Nephron (organoid): ENCODE data around the gene WAPL.

Source experiments
- H3K27ac Mint-ChIP-seq, 3 experiments: 2 replicates each; pipeline ENCODE4 v1.8.0; 2020; ENCODE audit warnings: mixed read lengths in 3 of 3, mild to moderate bottlenecking in 2 of 3, moderate library complexity in 1 of 3
- H3K27me3 Mint-ChIP-seq: 2 replicates; pipeline ENCODE4 v1.8.0; 2021; ENCODE audit warnings: low read depth, mild to moderate bottlenecking, moderate library complexity, mixed read lengths
- H3K36me3 Mint-ChIP-seq: 2 replicates; pipeline ENCODE4 v1.8.0; 2020; ENCODE audit warnings: low read depth, mixed read lengths
- H3K4me1 Mint-ChIP-seq: 2 replicates; pipeline ENCODE4 v1.8.0; 2020; ENCODE audit warnings: mixed read lengths
- H3K4me3 Mint-ChIP-seq, 3 experiments: 2 replicates each; pipeline ENCODE4 v1.8.0; 2020; ENCODE audit warnings: mild to moderate bottlenecking in 3 of 3, mixed read lengths in 3 of 3, moderate library complexity in 2 of 3
- H3K9me3 Mint-ChIP-seq: 2 replicates; pipeline ENCODE4 v1.8.0; 2020; ENCODE audit warnings: mixed read lengths
- TF ChIP-seq, protein P1 (sequence below), 3 experiments: fragments of 200-600 bp; sonication (generic); IDR thresholded peaks; one replicate each; pipeline ENCODE4 v1.5.0; 2021; ENCODE audit warnings: antibody characterized with exemption in 3 of 3; ENCODE audit not compliant: unreplicated experiment in 3 of 3

Gene WAPL

DNA sequence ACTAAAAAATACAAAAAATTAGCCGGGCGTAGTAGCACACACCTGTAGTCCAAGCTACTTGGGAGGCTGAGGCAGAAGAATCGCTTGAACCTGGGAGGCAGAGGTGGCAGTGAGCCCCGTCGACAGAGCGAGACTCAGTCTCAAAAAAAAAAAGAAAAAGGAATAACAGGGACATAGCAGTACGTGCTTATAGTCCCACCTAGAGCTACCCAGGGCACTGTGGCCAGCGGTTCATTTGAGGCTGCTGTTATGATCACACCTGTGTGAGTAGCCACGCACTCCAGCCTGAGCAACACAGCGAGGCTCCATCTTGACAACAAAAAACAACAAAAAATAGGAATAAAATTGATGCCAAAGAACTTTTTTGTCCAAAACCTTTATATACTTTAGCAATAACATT, 17.1 kb downstream of the WAPL start:
- Mint-ChIP-seq H3K27me3 (no peaks in the 10 kb centered on the region), H3K36me3 (peaks cover 37% of the 10 kb centered on the region), H3K27ac (no peak overlapping the region), H3K4me1 (peaks cover 11% of the 10 kb centered on the region), H3K4me3 (no peak overlapping the region), H3K9me3 (no peaks in the 10 kb centered on the region)
- TF ChIP-seq, protein P1, sequence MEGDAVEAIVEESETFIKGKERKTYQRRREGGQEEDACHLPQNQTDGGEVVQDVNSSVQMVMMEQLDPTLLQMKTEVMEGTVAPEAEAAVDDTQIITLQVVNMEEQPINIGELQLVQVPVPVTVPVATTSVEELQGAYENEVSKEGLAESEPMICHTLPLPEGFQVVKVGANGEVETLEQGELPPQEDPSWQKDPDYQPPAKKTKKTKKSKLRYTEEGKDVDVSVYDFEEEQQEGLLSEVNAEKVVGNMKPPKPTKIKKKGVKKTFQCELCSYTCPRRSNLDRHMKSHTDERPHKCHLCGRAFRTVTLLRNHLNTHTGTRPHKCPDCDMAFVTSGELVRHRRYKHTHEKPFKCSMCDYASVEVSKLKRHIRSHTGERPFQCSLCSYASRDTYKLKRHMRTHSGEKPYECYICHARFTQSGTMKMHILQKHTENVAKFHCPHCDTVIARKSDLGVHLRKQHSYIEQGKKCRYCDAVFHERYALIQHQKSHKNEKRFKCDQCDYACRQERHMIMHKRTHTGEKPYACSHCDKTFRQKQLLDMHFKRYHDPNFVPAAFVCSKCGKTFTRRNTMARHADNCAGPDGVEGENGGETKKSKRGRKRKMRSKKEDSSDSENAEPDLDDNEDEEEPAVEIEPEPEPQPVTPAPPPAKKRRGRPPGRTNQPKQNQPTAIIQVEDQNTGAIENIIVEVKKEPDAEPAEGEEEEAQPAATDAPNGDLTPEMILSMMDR (IDR thresholded peaks at IDR 0.05; ENCODE audit: unreplicated experiment in 3 of 3), result no peak

DNA sequence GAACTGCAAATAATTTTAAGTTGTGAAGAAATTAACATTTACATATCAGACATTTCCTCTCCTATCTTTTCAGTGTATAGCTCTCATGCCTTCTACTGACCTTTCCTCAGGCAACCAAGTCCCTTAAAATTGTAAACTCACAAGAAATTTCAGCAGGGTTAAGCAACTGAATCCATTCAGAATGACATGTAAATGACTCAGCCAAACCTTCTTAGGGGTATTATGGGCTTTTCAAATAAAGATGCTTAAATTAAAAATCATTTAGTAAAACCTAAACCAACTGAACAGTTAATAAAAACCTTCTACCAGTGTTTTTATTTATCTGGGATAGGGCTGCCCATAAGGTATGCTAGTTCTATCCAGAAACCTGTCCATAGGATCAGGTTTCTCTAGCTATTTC, 20.7 kb downstream of the WAPL start:
- no peak overlapping the region for H3K4me3 Mint-ChIP-seq
- H3K27me3 Mint-ChIP-seq, result no peaks in the 10 kb centered on the region
- TF ChIP-seq, protein P1 (IDR thresholded peaks at IDR 0.05; ENCODE audit: unreplicated experiment in 3 of 3), result no peak
- peaks cover 63% of the 10 kb centered on the region for H3K36me3 Mint-ChIP-seq
- H3K9me3 Mint-ChIP-seq, result no peaks in the 10 kb centered on the region
- no peak overlapping the region for H3K27ac Mint-ChIP-seq
- peaks cover 11% of the 10 kb centered on the region for H3K4me1 Mint-ChIP-seq

DNA sequence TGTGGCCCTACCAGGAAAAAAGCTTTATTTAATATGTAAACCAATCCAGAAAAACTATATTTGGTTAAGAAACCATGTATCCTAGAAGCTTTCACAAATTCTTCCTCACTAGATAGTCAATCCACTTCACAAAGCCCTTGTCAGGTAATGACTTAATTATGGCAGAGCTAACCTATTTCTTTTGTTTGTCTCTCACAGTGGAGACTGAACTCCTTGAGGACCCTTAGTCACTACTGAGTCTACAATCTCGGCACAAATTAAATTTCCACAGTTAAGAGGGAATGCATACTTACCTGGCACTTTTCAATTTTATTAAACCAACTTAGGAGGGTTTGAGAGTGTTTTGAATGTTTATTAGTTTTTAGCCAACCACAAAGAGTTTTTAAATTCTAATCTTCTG, 23.0 kb downstream of the WAPL start:
- no peak overlapping the region for H3K27ac Mint-ChIP-seq
- TF ChIP-seq, protein P1 (IDR thresholded peaks at IDR 0.05; ENCODE audit: unreplicated experiment in 3 of 3), result no peak
- no peaks in the 10 kb centered on the region for H3K9me3 Mint-ChIP-seq
- H3K4me1 Mint-ChIP-seq, result peaks cover 11% of the 10 kb centered on the region
- peaks cover 80% of the 10 kb centered on the region for H3K36me3 Mint-ChIP-seq
- H3K4me3 Mint-ChIP-seq, result no peak overlapping the region
- no peaks in the 10 kb centered on the region for H3K27me3 Mint-ChIP-seq

DNA sequence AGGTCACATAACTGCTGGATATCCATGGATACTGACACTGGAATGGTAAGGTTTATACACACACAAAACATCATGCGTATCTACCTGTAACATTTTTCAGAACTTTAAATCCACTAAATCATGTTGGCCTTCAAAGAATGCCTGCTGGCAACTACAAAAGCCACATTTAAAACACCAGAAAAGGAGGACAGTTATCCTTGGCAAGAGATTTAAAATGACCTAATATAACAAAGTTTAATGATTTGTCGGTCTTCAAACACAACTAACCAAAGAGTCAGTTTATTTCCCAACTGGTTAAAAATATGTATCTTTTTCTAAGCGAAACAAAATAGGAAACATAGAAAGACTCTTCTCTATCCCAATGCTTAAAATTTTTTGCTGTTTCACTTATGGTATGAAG, 24.0 kb downstream of the WAPL start:
- H3K36me3 Mint-ChIP-seq, result peaks cover 76% of the 10 kb centered on the region
- no peaks in the 10 kb centered on the region for H3K27me3 Mint-ChIP-seq
- no peak overlapping the region for H3K4me3 Mint-ChIP-seq
- peaks cover 11% of the 10 kb centered on the region for H3K4me1 Mint-ChIP-seq
- no peak overlapping the region for H3K27ac Mint-ChIP-seq
- TF ChIP-seq, protein P1 (IDR thresholded peaks at IDR 0.05; ENCODE audit: unreplicated experiment in 3 of 3), result no peak
- H3K9me3 Mint-ChIP-seq, result no peaks in the 10 kb centered on the region

DNA sequence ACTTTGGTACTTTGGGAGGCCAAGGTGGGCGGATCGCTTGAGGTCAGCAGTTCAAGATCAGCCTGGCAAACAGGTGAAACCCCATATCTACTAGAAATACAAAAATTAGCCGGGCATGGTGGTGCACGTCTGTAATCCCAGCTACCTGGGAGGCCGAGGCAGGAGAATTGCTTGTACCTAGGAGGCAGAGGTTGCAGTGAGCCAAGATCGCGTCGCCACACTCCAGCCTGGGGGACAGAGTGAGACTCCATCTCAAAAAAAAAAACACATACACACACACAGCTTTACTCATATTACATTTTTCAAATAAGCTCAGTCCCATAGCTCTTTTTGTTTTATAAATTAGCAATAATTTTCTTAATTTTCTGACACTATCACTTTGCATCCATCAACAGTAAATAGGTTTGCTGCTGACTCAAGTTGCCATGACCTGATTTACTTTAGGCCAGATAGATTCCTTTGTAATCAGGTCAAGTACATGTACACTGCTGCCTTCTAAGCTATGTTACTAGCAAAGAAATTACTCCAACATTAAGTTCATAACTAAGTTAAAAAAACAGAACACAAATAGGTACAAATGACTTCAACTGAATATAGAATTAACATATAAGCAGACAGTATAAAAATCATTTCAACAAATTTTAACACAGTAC, 31.5 kb downstream of the WAPL start:
- H3K36me3 Mint-ChIP-seq, result peaks cover 63% of the 10 kb centered on the region
- no peaks in the 10 kb centered on the region for H3K9me3 Mint-ChIP-seq
- no peak overlapping the region for H3K4me3 Mint-ChIP-seq
- H3K27ac Mint-ChIP-seq, result no peak overlapping the region
- H3K4me1 Mint-ChIP-seq, result no peaks in the 10 kb centered on the region
- H3K27me3 Mint-ChIP-seq, result no peaks in the 10 kb centered on the region
- TF ChIP-seq, protein P1 (IDR thresholded peaks at IDR 0.05; ENCODE audit: unreplicated experiment in 3 of 3), result no peak

DNA sequence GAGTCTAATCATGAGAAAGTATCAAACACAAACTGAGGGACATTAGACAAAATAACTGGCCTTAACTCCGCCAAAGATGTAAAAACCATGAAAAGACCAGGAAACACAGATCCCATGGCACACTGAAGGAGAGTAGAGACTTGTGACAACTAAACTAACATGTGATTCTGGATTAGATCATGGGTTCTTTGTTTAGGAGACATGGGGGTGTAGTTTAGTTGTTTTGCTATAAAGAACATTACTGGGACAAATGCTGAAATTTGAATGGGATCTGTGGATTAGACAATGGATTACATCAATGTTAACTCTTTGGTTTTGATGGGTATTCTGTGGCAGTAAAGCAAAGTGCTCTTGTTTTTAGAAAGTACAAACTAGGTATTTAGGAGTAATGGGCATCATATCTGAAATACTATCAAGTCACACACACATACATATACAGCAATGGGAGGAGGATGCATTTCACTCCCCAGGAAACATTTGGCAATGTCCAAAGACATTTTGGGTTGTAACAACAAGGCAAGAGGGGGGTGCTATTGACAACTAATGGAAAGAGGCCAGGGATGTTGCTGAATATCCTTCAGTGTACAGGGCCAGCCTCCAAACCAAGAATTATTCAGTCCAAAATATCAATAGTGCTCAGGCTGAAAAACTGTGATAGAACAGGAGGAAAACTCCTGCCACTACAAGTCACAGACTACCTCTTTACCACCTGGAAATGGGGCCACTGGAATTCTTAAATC, 32.4 kb downstream of the WAPL start:
- Mint-ChIP-seq H3K9me3 (no peaks in the 10 kb centered on the region), H3K4me1 (no peaks in the 10 kb centered on the region), H3K27ac (no peak overlapping the region), H3K36me3 (peaks cover 57% of the 10 kb centered on the region), H3K4me3 (no peak overlapping the region), H3K27me3 (no peaks in the 10 kb centered on the region)
- TF ChIP-seq, protein P1 (IDR thresholded peaks at IDR 0.05; ENCODE audit: unreplicated experiment in 3 of 3), result no peak
